HG03565 (cell line): ENCODE data around the gene UNC79.

Source experiments
- ATAC-seq: cut with Tn5 transposase; IDR thresholded peaks from one replicate; pipeline ENCODE4 v1.9.1; 2021; ENCODE audit warnings: mild to moderate bottlenecking, moderate library complexity; ENCODE audit not compliant: unreplicated experiment

Gene UNC79

GRCh38 chr14:93745603-93746273 is 315.0 kb downstream of the UNC79 start:
- ATAC-seq, result no peak

GRCh38 chr14:93747102-93747501 is 316.4 kb downstream of the UNC79 start:
- no peak for ATAC-seq

- ATAC-seq, result no peak
These were observed 316.8 kb downstream of the UNC79 start for GRCh38 chr14:93747560-93747959.

- ATAC-seq, result no peak
These were observed 317.7 kb downstream of the UNC79 start for GRCh38 chr14:93748208-93749075.

- no peak for ATAC-seq
These were observed 318.3 kb downstream of the UNC79 start for GRCh38 chr14:93749076-93749420.

GRCh38 chr14:93751946-93752655 is 321.4 kb downstream of the UNC79 start:
- ATAC-seq, result no peak

GRCh38 chr14:93752980-93753561 is 322.3 kb downstream of the UNC79 start:
- ATAC-seq, result no peak

- ATAC-seq, result no peak
These were observed 322.9 kb downstream of the UNC79 start for GRCh38 chr14:93753647-93754046.

- ATAC-seq, result no peak
These were observed 326.5 kb downstream of the UNC79 start for GRCh38 chr14:93757206-93757605.
